Fibroblast of mammary gland (primary cell): ENCODE results near the gene TNFRSF21.
A peak's percentile ranks its signal among the peaks of the same experiment; 100 is the strongest.

Source experiments
- DNase-seq: peaks from one replicate; pipeline ENCODE4 v3.0.0-alpha.2; 2010; ENCODE audit warnings: low read depth
- H3K4me3 ChIP-seq: 2 replicates; pipeline ENCODE4 v1.5.1; 2011; ENCODE audit warnings: low read depth, mild to moderate bottlenecking, low read length, moderate library complexity; ENCODE audit not compliant: control insufficient read depth
- CTCF ChIP-seq: conservative IDR thresholded peaks from 2 replicates; pipeline ENCODE4 v1.5.1; 2011; ENCODE audit warnings: low read depth, low read length, inconsistent platforms; ENCODE audit not compliant: control insufficient read depth, insufficient read depth

Gene TNFRSF21

GRCh38 chr6:47292027-47292426, 17.7 kb downstream of the TNFRSF21 start:
- H3K4me3 ChIP-seq: no peak overlapping the region
- TF ChIP-seq CTCF: no peak
- no peak for DNase-seq

GRCh38 chr6:47290124-47290834, 19.4 kb downstream of the TNFRSF21 start:
- no peak overlapping the region for H3K4me3 ChIP-seq
- DNase-seq: no peak
- no peak for TF ChIP-seq CTCF

- no peak for TF ChIP-seq CTCF
- H3K4me3 ChIP-seq: no peak overlapping the region
- DNase-seq: no peak
Observed at GRCh38 chr6:47288267-47289090, 21.2 kb downstream of the TNFRSF21 start.

- H3K4me3 ChIP-seq: no peak overlapping the region
- TF ChIP-seq CTCF: no peak
- no peak for DNase-seq
Observed at GRCh38 chr6:47286301-47286700, 23.4 kb downstream of the TNFRSF21 start.

- H3K4me3 ChIP-seq: no peak overlapping the region
- DNase-seq: no peak
- TF ChIP-seq CTCF: no peak
Observed at GRCh38 chr6:47283993-47284392, 25.7 kb downstream of the TNFRSF21 start.

- no peak overlapping the region for H3K4me3 ChIP-seq
- TF ChIP-seq CTCF: no peak
- DNase-seq: peak; percentile 75
Observed at GRCh38 chr6:47278545-47278944, 31.2 kb downstream of the TNFRSF21 start.
